H9 (cell line): ENCODE measurements around the gene ZNF578. TPM values are rescaled to one million over a fixed set of nuclear protein-coding genes. Genes with fewer than 3 reads are reported as not detected.

Experiments used
- DNase-seq: peaks from one replicate; pipeline ENCODE4 v3.0.0-alpha.2; 2017
- H2AFZ ChIP-seq: one replicate; pipeline ENCODE4 v1.6.1; 2013; ENCODE audit warnings: mild to moderate bottlenecking, low read length, control low read depth, moderate library complexity
- H2AK5ac ChIP-seq: 2 replicates; pipeline ENCODE4 v1.6.1; 2013; ENCODE audit warnings: low read length, control low read depth, mixed read lengths; ENCODE audit not compliant: insufficient read length
- H2BK120ac ChIP-seq: one replicate; pipeline ENCODE4 v1.6.1; 2013; ENCODE audit warnings: low read depth, mild to moderate bottlenecking, low read length, control low read depth, inconsistent platforms; ENCODE audit not compliant: poor library complexity, severe bottlenecking
- H2BK12ac ChIP-seq: 2 replicates; pipeline ENCODE4 v1.6.1; 2013; ENCODE audit warnings: low read length, control low read depth, mixed read lengths, low read depth; ENCODE audit not compliant: insufficient read length
- H2BK15ac ChIP-seq: 2 replicates; pipeline ENCODE4 v1.6.1; 2013; ENCODE audit warnings: low read depth, low read length, control low read depth
- H2BK20ac ChIP-seq: one replicate; pipeline ENCODE4 v1.6.1; 2013; ENCODE audit warnings: low read depth, mild to moderate bottlenecking, low read length, control low read depth, inconsistent platforms; ENCODE audit not compliant: poor library complexity, severe bottlenecking
- H2BK5ac ChIP-seq: 2 replicates; pipeline ENCODE4 v1.6.1; 2013; ENCODE audit warnings: low read length, control low read depth, mixed read lengths; ENCODE audit not compliant: insufficient read length
- H3K14ac ChIP-seq: 2 replicates; pipeline ENCODE4 v1.6.1; 2013; ENCODE audit warnings: low read length, control low read depth; ENCODE audit not compliant: insufficient read depth
- H3K18ac ChIP-seq: 2 replicates; pipeline ENCODE4 v1.6.1; 2013; ENCODE audit warnings: low read depth, mild to moderate bottlenecking, mixed read lengths, low read length, control low read depth; ENCODE audit not compliant: insufficient read length
- H3K23ac ChIP-seq: 2 replicates; pipeline ENCODE4 v1.6.1; 2013; ENCODE audit warnings: low read length, control low read depth, mixed read lengths, low read depth; ENCODE audit not compliant: insufficient read length
- H3K23me2 ChIP-seq: 2 replicates; pipeline ENCODE4 v1.6.1; 2013; ENCODE audit warnings: low read depth, mild to moderate bottlenecking, mixed read lengths, low read length, control low read depth; ENCODE audit not compliant: insufficient read length, poor library complexity, severe bottlenecking
- H3K27ac ChIP-seq: 2 replicates; pipeline ENCODE4 v1.5.1; 2013; ENCODE audit warnings: low read length, control low read depth, mixed read lengths, low read depth; ENCODE audit not compliant: insufficient read length
- H3K27me3 ChIP-seq: 2 replicates; pipeline ENCODE4 v1.6.1; 2013; ENCODE audit warnings: low read length, control low read depth, inconsistent platforms; ENCODE audit not compliant: insufficient read depth
- H3K4ac ChIP-seq: 2 replicates; pipeline ENCODE4 v1.6.1; 2013; ENCODE audit warnings: low read depth, mild to moderate bottlenecking, control low read depth, inconsistent platforms, low read length, moderate library complexity
- H3K4me1 ChIP-seq: 2 replicates; pipeline ENCODE4 v1.6.1; 2013; ENCODE audit warnings: low read length, control low read depth, inconsistent platforms; ENCODE audit not compliant: insufficient read depth
- H3K4me2 ChIP-seq: 2 replicates; pipeline ENCODE4 v1.6.1; 2013; ENCODE audit warnings: low read length, control low read depth, mixed read lengths; ENCODE audit not compliant: insufficient read length, insufficient read depth
- H3K56ac ChIP-seq: 2 replicates; pipeline ENCODE4 v1.6.1; 2013; ENCODE audit warnings: low read depth, mild to moderate bottlenecking, mixed read lengths, low read length, control low read depth; ENCODE audit not compliant: insufficient read length
- H3K79me1 ChIP-seq: 2 replicates; pipeline ENCODE4 v1.6.1; 2013; ENCODE audit warnings: low read depth, mild to moderate bottlenecking, moderate library complexity, low read length, control low read depth, inconsistent platforms; ENCODE audit not compliant: insufficient read depth, poor library complexity, severe bottlenecking
- H3K79me2 ChIP-seq: 2 replicates; pipeline ENCODE4 v1.6.1; 2013; ENCODE audit warnings: low read length, control low read depth, inconsistent platforms; ENCODE audit not compliant: insufficient read depth
- H3K9ac ChIP-seq: 2 replicates; pipeline ENCODE4 v1.6.1; 2013; ENCODE audit warnings: low read length, control low read depth, mixed read lengths; ENCODE audit not compliant: insufficient read length; ENCODE audit errors: extremely low read depth
- H3K9me3 ChIP-seq: one replicate; pipeline ENCODE4 v1.6.1; 2013; ENCODE audit warnings: low read depth, low read length, inconsistent platforms; ENCODE audit not compliant: control insufficient read depth
- H3T11ph ChIP-seq: one replicate; pipeline ENCODE4 v1.6.1; 2013; ENCODE audit warnings: mild to moderate bottlenecking, low read length, control low read depth, inconsistent platforms
- H4K20me1 ChIP-seq: one replicate; pipeline ENCODE4 v1.6.1; 2013; ENCODE audit not compliant: control insufficient read depth, insufficient read length, insufficient read depth
- H4K5ac ChIP-seq: 2 replicates; pipeline ENCODE4 v1.6.1; 2013; ENCODE audit warnings: low read depth, mild to moderate bottlenecking, mixed read lengths, low read length, control low read depth; ENCODE audit not compliant: insufficient read length
- H4K8ac ChIP-seq: replicated peaks from 2 replicates; pipeline ENCODE4 v1.6.1; 2013; ENCODE audit warnings: low read length, control low read depth, mixed read lengths, low read depth; ENCODE audit not compliant: insufficient read length
- H4K91ac ChIP-seq: 2 replicates; pipeline ENCODE4 v1.6.1; 2013; ENCODE audit warnings: low read depth, mild to moderate bottlenecking, moderate library complexity, mixed read lengths, low read length, control low read depth; ENCODE audit not compliant: insufficient read length
- H3K27ac Mint-ChIP-seq, 3 experiments: 2 replicates in 2 of 3; 3 replicates in 1 of 3; pipeline ENCODE4 v1.8.0; 2020 to 2021; ENCODE audit warnings: mixed read lengths in 3 of 3, mild to moderate bottlenecking in 1 of 3, moderate library complexity in 1 of 3
- H3K27me3 Mint-ChIP-seq: 2 replicates; pipeline ENCODE4 v1.8.0; 2021; ENCODE audit warnings: low read depth, mild to moderate bottlenecking, moderate library complexity, mixed read lengths
- H3K36me3 Mint-ChIP-seq, 3 experiments: 2 replicates in 2 of 3; 3 replicates in 1 of 3; pipeline ENCODE4 v1.8.0; 2020 to 2021; ENCODE audit warnings: low read depth in 3 of 3, mixed read lengths in 3 of 3; ENCODE audit not compliant: insufficient read depth in 1 of 3
- H3K4me1 Mint-ChIP-seq, 2 experiments: 2 replicates each; pipeline ENCODE4 v1.8.0; 2020; ENCODE audit warnings: mixed read lengths in 2 of 2
- H3K4me3 Mint-ChIP-seq, 2 experiments: 2 replicates in 1 of 2; 3 replicates in 1 of 2; pipeline ENCODE4 v1.8.0; 2020 to 2021; ENCODE audit warnings: mild to moderate bottlenecking in 2 of 2, mixed read lengths in 2 of 2, moderate library complexity in 1 of 2
- H3K9me3 Mint-ChIP-seq, 2 experiments: 2 replicates in 1 of 2; 3 replicates in 1 of 2; pipeline ENCODE4 v1.8.0; 2020; ENCODE audit warnings: mild to moderate bottlenecking in 2 of 2, mixed read lengths in 2 of 2, moderate library complexity in 1 of 2
- CTCF ChIP-seq: fragments of 200-600 bp; sonication (generic); conservative IDR thresholded peaks from 3 replicates; pipeline ENCODE4 v1.8.0; 2021; ENCODE audit warnings: antibody characterized with exemption, mild to moderate bottlenecking
- WGBS: extraction: QIAGEN DNeasy Blood & Tissue Kit; methylation state at CpG from one replicate; pipeline ENCODE4 v1.1.7; 2013; ENCODE audit warnings: missing lambda C conversion rate, low lambda C conversion rate, mixed read lengths; ENCODE audit not compliant: insufficient read length; ENCODE audit errors: extremely low coverage; 5-methylcytosine and 5-hydroxymethylcytosine counted together
- total RNA-seq: library from RNA; stranded (reverse); gene quantifications from 2 replicates; pipeline ENCODE4 v1.2.1, GENCODE V29; 2021

The ZNF578 gene
- total RNA-seq, 1 experiment from 2014 or later = 5.3 TPM

DNA sequence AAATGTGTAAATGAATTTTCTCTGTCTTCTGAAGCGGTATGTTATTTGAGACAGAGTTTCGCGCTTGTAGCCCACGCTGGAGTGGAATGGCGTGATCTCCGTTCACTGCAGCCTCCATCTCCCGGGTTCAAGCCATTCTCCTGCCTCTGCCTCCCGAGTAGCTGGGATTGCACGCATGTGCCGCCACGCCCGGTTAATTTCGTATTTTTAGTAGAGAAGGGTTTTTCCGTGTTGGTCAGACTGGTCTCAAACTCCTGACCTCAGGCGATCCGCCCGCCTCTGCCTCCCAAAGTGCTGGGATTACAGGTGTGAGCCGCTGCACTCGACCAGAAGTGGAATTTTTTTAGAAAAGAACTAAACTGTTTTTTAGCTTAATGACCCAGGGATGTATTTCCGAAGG, 70.7 kb downstream of the ZNF578 start:
- Histone ChIP-seq H2AFZ (no peak overlapping the region), H3K9ac (no peak overlapping the region), H3K9me3 (no peaks in the 10 kb centered on the region), H3K79me2 (no peaks in the 10 kb centered on the region), H3K56ac (no peak overlapping the region), H2BK20ac (no peak overlapping the region), H3K27me3 (no peaks in the 10 kb centered on the region), H3K23me2 (peaks cover 3% of the 10 kb centered on the region), H3K18ac (no peak overlapping the region), H4K91ac (no peak overlapping the region), H4K20me1 (no peaks in the 10 kb centered on the region), H4K5ac (no peak overlapping the region), H2BK15ac (no peak overlapping the region), H3K4me2 (no peak overlapping the region), H3K4ac (no peak overlapping the region), H2BK5ac (no peak overlapping the region), H4K8ac (no peak overlapping the region), H2AK5ac (no peak overlapping the region), H3K79me1 (peaks cover 5% of the 10 kb centered on the region), H3K27ac (no peak overlapping the region), H2BK12ac (no peak overlapping the region), H2BK120ac (no peak overlapping the region), H3K14ac (no peak overlapping the region), H3T11ph (no peak overlapping the region), H3K4me1 (peaks cover 6% of the 10 kb centered on the region; the same call in 1 of the 2 replicates), H3K23ac (no peak overlapping the region)
- no CpG with 5 or more reads among the region's 20 CpGs for WGBS
- no peak for DNase-seq
- no peak for TF ChIP-seq CTCF
- no peaks in the 10 kb centered on the region; the same call in 1 of the 2 replicates for H3K27me3 Mint-ChIP-seq
- no peak overlapping the region for H3K27ac Mint-ChIP-seq
- H3K4me3 Mint-ChIP-seq = no peak overlapping the region
- H3K36me3 Mint-ChIP-seq = no peaks in the 10 kb centered on the region
- peaks cover 42 to 46% of the 10 kb centered on the region in 2 experiments for H3K4me1 Mint-ChIP-seq
- no peaks in the 10 kb centered on the region; a peak in 1 of 5 replicates for H3K9me3 Mint-ChIP-seq
